ENCODE data around the gene NAV2.

The NAV2 gene

GRCh38 chr11:19846654-19847305 is 134.1 kb downstream of the NAV2 start (continued):
- no peak for TF ChIP-seq ZNF565 (CRISPR knock-in tag; conservative IDR thresholded peaks at IDR 0.05; ENCODE audit: low read depth)
- TF ChIP-seq POU6F1 (CRISPR knock-in tag; IDR thresholded peaks at IDR 0.05; ENCODE audit: borderline replicate concordance, low read depth), result no peak
- TF ChIP-seq ZNF70 (CRISPR knock-in tag; IDR thresholded peaks at IDR 0.05), result no peak
- no peak for TF ChIP-seq RARB (CRISPR knock-in tag; IDR thresholded peaks at IDR 0.05)
- no peak for TF ChIP-seq BACH2 (CRISPR knock-in tag; IDR thresholded peaks at IDR 0.05; ENCODE audit: borderline replicate concordance)
- TF ChIP-seq ISL1 (CRISPR knock-in tag; IDR thresholded peaks at IDR 0.05), result no peak
- TF ChIP-seq ZNF8 (CRISPR knock-in tag; IDR thresholded peaks at IDR 0.05), result no peak
- no peak for TF ChIP-seq TCF4 (CRISPR knock-in tag; IDR thresholded peaks at IDR 0.05; ENCODE audit: borderline replicate concordance)
- TF ChIP-seq CSDC2 (CRISPR knock-in tag; IDR thresholded peaks at IDR 0.05), result no peak
- TF ChIP-seq PPARA (CRISPR knock-in tag; IDR thresholded peaks at IDR 0.05; ENCODE audit: borderline replicate concordance), result no peak
- TF ChIP-seq CSRNP3 (CRISPR knock-in tag; IDR thresholded peaks at IDR 0.05), result no peak

- no peak; the same call in 2 of the 3 replicates for ATAC-seq
Observed at GRCh38 chr11:19848219-19848618, 135.6 kb downstream of the NAV2 start.

More at GRCh38 chr11:19848219-19848618, 135.6 kb downstream of the NAV2 start:
- TF ChIP-seq ZNF565 (CRISPR knock-in tag; conservative IDR thresholded peaks at IDR 0.05; ENCODE audit: low read depth) (no peak), SNAI2 (CRISPR knock-in tag; IDR thresholded peaks at IDR 0.05) (no peak), TCF4 (CRISPR knock-in tag; IDR thresholded peaks at IDR 0.05; ENCODE audit: borderline replicate concordance) (no peak), ZFP3 (CRISPR knock-in tag; IDR thresholded peaks at IDR 0.05) (no peak), ESRRG (CRISPR knock-in tag; IDR thresholded peaks at IDR 0.05) (no peak), ZC3H10 (CRISPR knock-in tag; IDR thresholded peaks at IDR 0.05) (no peak), TOX (CRISPR knock-in tag; IDR thresholded peaks at IDR 0.05; ENCODE audit: borderline replicate concordance) (no peak), CSRNP3 (CRISPR knock-in tag; IDR thresholded peaks at IDR 0.05) (no peak), POU6F1 (CRISPR knock-in tag; IDR thresholded peaks at IDR 0.05; ENCODE audit: borderline replicate concordance, low read depth) (no peak), CSDC2 (CRISPR knock-in tag; IDR thresholded peaks at IDR 0.05) (no peak), ZFP30 (CRISPR knock-in tag; IDR thresholded peaks at IDR 0.05) (no peak), CREB5 (CRISPR knock-in tag; IDR thresholded peaks at IDR 0.05; ENCODE audit: low read depth) (no peak), OSR1 (CRISPR knock-in tag; IDR thresholded peaks at IDR 0.05) (no peak)

All from SK-N-SH treated with all-trans-retinoic acid at 6 μM for 48 hours (cell line).